ENCODE measurements around the gene CDK1. TPM values are rescaled to one million over a fixed set of nuclear protein-coding genes. Genes with fewer than 3 reads are reported as not detected.

The CDK1 gene
- total and polyA plus RNA-seq, 2 donors (not counting 1 experiment from before 2014, with no cell fraction given), result 0.54 to 0.71 TPM

DNA sequence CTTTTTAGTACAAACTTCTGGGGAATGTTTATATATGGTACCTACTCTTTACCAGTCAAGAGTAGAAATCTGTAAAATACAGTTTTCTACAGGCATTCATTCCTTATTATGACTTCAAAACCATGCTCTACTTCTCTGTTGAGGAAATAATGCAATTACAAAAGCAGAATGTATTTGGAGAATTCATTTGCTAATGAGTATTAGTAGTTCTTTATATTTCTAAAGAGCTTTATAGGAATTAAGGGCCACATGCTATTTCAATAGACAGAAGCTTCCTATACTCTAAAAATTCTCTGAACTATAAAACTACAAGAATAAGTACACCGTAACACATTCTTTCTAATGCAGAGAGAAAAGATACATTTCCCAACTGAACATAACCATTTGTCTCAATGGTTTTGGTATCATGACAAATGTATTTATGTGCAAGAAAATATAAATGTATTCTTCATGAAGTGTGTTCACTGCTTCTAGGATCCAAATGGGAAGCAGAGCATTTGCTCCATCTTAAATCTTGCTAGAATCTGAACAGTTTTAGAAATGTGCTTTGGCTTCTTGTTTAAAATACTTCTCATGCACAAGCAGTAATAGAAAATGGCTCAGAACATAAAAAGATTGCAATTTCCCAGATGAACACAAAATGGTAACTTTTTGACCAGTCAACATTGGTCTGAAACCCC, 21.8 kb downstream of the CDK1 start:
- ChIA-PET CTCF (no interaction called here), POLR2A (no interaction called here)
- no peaks in the 10 kb centered on the region for H3K36me3 ChIP-seq (replicated peaks in 1 of 2; ENCODE audit: control extremely low read depth in 1 of 2, control insufficient read depth in 1 of 2, extremely low read depth in 1 of 2, insufficient read depth in 2 of 2, low read length in 1 of 2)

DNA sequence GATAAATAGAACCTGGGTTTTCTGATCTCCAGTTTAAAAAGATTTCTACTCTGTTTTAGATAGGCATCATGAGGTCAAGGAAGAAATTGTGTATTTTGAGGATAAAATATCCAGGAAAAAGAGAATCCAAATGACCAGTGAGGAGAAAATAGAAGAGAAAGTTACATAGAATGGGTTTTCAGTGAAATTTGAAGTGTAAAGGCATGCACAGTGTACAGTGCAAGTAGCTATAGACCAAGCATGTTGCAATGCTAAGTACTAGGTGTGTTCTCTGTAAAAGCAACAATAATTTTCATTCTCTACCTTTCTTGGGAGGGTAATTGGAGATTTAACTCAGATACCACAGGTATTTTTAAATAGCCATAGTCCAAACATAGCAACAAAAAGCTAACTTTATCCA, 22.6 kb downstream of the CDK1 start:
- DNase-seq (no peak), ATAC-seq (ENCODE audit: low read depth) (no peak)
- intact Hi-C loops (cut with micrococcal nuclease), result no loop called here
- Histone ChIP-seq H3K9me3 (ENCODE audit: control extremely low read depth in 1 of 3, control insufficient read depth in 2 of 3, insufficient read depth in 1 of 3, low read length in 2 of 3) (no peaks in the 10 kb centered on the region), H3K27ac (ENCODE audit: low read length in 2 of 2) (no peak overlapping the region), H3K27me3 (replicated peaks in 1 of 4; ENCODE audit: control extremely low read depth in 1 of 4, control insufficient read depth in 3 of 4, insufficient read depth in 4 of 4, low read length in 3 of 4) (no peaks in the 10 kb centered on the region), H3K4me1 (ENCODE audit: control insufficient read depth in 2 of 2, insufficient read depth in 2 of 2, low read length in 2 of 2) (no peaks in the 10 kb centered on the region), H3K4me3 (ENCODE audit: control extremely low read depth in 1 of 5, extremely low read depth in 1 of 5, insufficient read depth in 1 of 5, low read depth in 2 of 5, low read length in 4 of 5) (no peak overlapping the region), H2AFZ (ENCODE audit: insufficient read depth, low read depth, low read length, poor library complexity, severe bottlenecking) (no peak overlapping the region), H3K9ac (ENCODE audit: low read length) (no peak overlapping the region), H3K36me3 (replicated peaks in 1 of 2; ENCODE audit: control extremely low read depth in 1 of 2, control insufficient read depth in 1 of 2, extremely low read depth in 1 of 2, insufficient read depth in 2 of 2, low read length in 1 of 2) (no peaks in the 10 kb centered on the region), H3K4me2 (replicated peaks; ENCODE audit: low read depth, low read length, poor library complexity, severe bottlenecking) (no peak overlapping the region), H4K20me1 (ENCODE audit: control insufficient read depth, insufficient read depth, low read length, poor library complexity, severe bottlenecking) (no peaks in the 10 kb centered on the region), H3K79me2 (ENCODE audit: control insufficient read depth, insufficient read depth, low read length) (no peaks in the 10 kb centered on the region)
- CTCF ChIA-PET, result interaction anchor here (0.8 to 1.1 kb wide), 2 partner anchors 10 to 19 kb away, joined by 3 to 4 read pairs; no protein-coding TSS in a partner anchor
- Mint-ChIP-seq H3K4me3 (no peak overlapping the region), H3K9me3 (ENCODE audit: insufficient read depth) (no peaks in the 10 kb centered on the region), H3K27ac (no peak overlapping the region), H3K4me1 (no peaks in the 10 kb centered on the region), H3K27me3 (no peaks in the 10 kb centered on the region)
- TF ChIP-seq CTCF (IDR thresholded peaks at IDR 0.05), result no peak
- no peak for TF ChIP-seq EZH2 (IDR thresholded peaks at IDR 0.05; ENCODE audit: borderline replicate concordance, insufficient read depth, low read depth, low read length, poor library complexity, severe bottlenecking)
- POLR2A ChIA-PET, result no interaction called here

More for the DNA sequence above, 21.8 kb downstream of the CDK1 start:
- intact Hi-C loops (cut with micrococcal nuclease), result no loop called here
- no peak for TF ChIP-seq EZH2 (IDR thresholded peaks at IDR 0.05; ENCODE audit: borderline replicate concordance, insufficient read depth, low read depth, low read length, poor library complexity, severe bottlenecking)
- no peak for TF ChIP-seq CTCF (IDR thresholded peaks at IDR 0.05)
- WGBS (ENCODE audit: insufficient coverage), result no CpG with 5 or more reads among the region's 1 CpG
- no peak overlapping the region for H3K4me2 ChIP-seq (replicated peaks; ENCODE audit: low read depth, low read length, poor library complexity, severe bottlenecking)
- no peaks in the 10 kb centered on the region for H3K9me3 Mint-ChIP-seq (ENCODE audit: insufficient read depth)
- no peaks in the 10 kb centered on the region for H3K27me3 ChIP-seq (replicated peaks in 1 of 4; ENCODE audit: control extremely low read depth in 1 of 4, control insufficient read depth in 3 of 4, insufficient read depth in 4 of 4, low read length in 3 of 4)
- H3K27me3 Mint-ChIP-seq, result no peaks in the 10 kb centered on the region
- H3K4me1 ChIP-seq (ENCODE audit: control insufficient read depth in 2 of 2, insufficient read depth in 2 of 2, low read length in 2 of 2), result no peaks in the 10 kb centered on the region
- ATAC-seq (ENCODE audit: low read depth) (no peak), DNase-seq (no peak)
- no peaks in the 10 kb centered on the region for H4K20me1 ChIP-seq (ENCODE audit: control insufficient read depth, insufficient read depth, low read length, poor library complexity, severe bottlenecking)
- no peaks in the 10 kb centered on the region for H3K4me1 Mint-ChIP-seq
- no peak overlapping the region for H2AFZ ChIP-seq (ENCODE audit: insufficient read depth, low read depth, low read length, poor library complexity, severe bottlenecking)
- no peak overlapping the region for H3K27ac Mint-ChIP-seq
- H3K9ac ChIP-seq (ENCODE audit: low read length), result no peak overlapping the region
- H3K4me3 ChIP-seq (ENCODE audit: control extremely low read depth in 1 of 5, extremely low read depth in 1 of 5, insufficient read depth in 1 of 5, low read depth in 2 of 5, low read length in 4 of 5), result no peak overlapping the region
- H3K79me2 ChIP-seq (ENCODE audit: control insufficient read depth, insufficient read depth, low read length), result no peaks in the 10 kb centered on the region
- no peak overlapping the region for H3K4me3 Mint-ChIP-seq
- no peak overlapping the region for H3K27ac ChIP-seq (ENCODE audit: low read length in 2 of 2)
- H3K9me3 ChIP-seq (ENCODE audit: control extremely low read depth in 1 of 3, control insufficient read depth in 2 of 3, insufficient read depth in 1 of 3, low read length in 2 of 3), result no peaks in the 10 kb centered on the region

Data from B cell (primary cell).